ENCODE data around the gene ATG10.

ATG10 gene

DNA sequence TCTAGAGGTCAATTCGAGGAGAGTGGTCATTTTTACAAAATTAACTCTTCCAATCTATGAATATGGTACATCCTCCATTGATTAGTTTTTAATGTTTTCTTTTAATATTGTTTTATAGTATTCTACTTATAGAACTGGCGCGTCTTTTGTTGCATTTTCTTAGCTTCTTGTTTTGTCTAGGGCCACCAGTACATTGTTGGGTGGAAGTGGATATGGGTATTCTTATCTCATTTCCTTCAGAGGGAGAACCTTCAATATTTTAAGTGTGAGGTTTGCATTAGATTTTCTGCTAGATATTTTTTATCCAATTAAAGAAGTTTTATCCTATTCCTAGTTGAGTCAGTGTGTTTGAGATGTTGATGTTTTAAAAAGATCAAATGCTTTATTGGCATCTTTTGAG is 236.5 kb downstream of the ATG10 start:
- TF ChIP-seq, protein P1, sequence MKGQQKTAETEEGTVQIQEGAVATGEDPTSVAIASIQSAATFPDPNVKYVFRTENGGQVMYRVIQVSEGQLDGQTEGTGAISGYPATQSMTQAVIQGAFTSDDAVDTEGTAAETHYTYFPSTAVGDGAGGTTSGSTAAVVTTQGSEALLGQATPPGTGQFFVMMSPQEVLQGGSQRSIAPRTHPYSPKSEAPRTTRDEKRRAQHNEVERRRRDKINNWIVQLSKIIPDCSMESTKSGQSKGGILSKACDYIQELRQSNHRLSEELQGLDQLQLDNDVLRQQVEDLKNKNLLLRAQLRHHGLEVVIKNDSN (IDR thresholded peaks at IDR 0.05) = no peak
- TF ChIP-seq NFIC (IDR thresholded peaks at IDR 0.05) = no peak

DNA sequence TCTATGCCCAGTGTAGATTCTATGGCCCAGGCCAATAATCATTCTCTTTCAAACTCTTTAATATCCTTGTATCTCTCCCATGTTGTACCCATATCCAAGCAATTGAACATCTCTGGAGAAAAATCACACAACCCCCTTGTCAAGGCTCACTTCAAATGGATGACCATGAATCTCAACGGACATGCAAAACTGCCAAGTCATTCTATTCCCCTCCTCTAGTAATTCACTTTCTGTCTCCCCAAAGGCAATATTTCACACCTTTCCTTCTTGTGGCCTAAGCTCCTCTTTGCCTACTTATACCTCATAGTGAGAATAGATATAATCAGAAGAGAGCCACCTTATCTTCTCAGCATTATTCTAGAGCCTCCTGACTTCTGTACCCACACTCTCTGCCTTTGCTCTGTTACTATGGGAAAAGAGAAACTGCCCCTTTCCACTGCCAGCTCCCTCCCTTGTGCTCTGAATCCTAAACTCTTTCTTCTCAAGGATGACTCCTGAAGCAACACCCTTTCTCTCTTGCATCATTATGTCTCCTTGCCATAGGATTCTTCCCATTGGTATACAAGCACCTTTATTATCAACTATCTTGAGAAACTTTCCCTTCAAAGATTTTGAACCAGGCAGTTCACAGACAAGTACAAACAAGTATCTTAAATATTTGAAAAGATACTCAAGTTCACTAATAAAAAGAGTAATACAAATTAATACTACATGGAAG is 240.2 kb downstream of the ATG10 start:
- TF ChIP-seq, protein P2, sequence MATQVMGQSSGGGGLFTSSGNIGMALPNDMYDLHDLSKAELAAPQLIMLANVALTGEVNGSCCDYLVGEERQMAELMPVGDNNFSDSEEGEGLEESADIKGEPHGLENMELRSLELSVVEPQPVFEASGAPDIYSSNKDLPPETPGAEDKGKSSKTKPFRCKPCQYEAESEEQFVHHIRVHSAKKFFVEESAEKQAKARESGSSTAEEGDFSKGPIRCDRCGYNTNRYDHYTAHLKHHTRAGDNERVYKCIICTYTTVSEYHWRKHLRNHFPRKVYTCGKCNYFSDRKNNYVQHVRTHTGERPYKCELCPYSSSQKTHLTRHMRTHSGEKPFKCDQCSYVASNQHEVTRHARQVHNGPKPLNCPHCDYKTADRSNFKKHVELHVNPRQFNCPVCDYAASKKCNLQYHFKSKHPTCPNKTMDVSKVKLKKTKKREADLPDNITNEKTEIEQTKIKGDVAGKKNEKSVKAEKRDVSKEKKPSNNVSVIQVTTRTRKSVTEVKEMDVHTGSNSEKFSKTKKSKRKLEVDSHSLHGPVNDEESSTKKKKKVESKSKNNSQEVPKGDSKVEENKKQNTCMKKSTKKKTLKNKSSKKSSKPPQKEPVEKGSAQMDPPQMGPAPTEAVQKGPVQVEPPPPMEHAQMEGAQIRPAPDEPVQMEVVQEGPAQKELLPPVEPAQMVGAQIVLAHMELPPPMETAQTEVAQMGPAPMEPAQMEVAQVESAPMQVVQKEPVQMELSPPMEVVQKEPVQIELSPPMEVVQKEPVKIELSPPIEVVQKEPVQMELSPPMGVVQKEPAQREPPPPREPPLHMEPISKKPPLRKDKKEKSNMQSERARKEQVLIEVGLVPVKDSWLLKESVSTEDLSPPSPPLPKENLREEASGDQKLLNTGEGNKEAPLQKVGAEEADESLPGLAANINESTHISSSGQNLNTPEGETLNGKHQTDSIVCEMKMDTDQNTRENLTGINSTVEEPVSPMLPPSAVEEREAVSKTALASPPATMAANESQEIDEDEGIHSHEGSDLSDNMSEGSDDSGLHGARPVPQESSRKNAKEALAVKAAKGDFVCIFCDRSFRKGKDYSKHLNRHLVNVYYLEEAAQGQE (IDR thresholded peaks at IDR 0.05; ENCODE audit: low read depth) = no peak
- TF ChIP-seq, protein P3, sequence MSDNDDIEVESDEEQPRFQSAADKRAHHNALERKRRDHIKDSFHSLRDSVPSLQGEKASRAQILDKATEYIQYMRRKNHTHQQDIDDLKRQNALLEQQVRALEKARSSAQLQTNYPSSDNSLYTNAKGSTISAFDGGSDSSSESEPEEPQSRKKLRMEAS (IDR thresholded peaks at IDR 0.05) = no peak
- TF ChIP-seq TAF1 (IDR thresholded peaks at IDR 0.05; ENCODE audit: low read depth) (no peak), FOXM1 (IDR thresholded peaks at IDR 0.05; ENCODE audit: borderline replicate concordance, low read depth) (no peak), ZBTB7A (IDR thresholded peaks at IDR 0.05; ENCODE audit: low read depth) (no peak), EGR1 (IDR thresholded peaks at IDR 0.05) (no peak), EP300 (IDR thresholded peaks at IDR 0.05; ENCODE audit: borderline replicate concordance) (no peak), NFIC (IDR thresholded peaks at IDR 0.05) (no peak), TCF12 (IDR thresholded peaks at IDR 0.05; ENCODE audit: low read depth) (no peak)
- TF ChIP-seq, protein P1 (IDR thresholded peaks at IDR 0.05) = no peak

DNA sequence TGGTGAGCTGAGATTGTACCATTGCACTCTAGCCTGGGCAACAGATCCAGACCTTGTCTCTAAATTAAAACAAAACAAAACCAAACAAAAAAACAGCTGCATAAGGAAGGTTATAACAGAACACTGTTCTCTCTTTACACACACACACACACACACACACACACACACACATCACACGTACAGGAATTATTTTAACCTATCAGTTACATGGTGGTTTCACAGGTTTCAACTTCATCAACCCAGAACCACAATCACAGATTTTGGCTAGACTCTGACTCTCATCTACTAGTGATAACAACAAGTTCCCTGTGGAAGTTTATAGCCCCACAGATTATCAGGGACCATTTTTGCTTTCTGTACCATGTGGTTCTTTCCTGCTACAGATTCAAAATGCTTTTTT is 246.1 kb downstream of the ATG10 start:
- no peak for TF ChIP-seq YY1 (IDR thresholded peaks at IDR 0.05; ENCODE audit: low read depth)

DNA sequence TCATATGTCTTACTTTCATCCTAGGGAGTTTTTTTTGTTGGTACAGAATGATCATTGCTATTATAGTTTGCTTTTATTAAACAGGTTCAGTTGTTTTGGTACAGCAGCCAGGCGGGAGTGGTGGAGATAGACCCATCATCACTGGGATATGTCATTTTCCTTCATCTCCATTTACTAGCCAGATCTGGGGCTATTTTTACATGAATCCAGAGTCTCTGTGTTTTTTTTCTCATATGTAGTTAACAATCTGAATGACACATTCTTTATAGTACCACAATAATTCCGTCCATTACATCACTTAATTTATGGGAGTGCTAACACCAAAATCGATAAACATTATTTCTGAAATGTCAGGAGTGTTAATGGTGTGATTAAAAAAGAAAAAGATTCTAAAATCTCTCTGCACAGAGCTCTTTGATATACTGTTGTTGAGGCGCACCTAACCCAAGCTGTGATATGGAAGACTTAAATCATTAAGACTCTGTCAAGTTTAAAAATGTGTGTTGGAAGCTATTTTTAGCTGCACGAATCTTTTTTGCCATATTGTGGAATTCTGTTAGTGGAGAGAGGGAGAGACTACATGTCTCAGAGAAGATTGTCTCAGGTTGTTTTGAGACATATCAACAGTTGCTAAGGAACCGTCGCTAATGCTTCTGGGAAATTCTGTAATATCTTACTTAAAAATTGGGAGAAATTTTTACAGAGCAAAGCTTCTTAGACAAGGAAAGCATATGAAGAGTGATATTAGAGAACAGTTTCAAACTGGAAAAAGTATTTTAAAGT is 246.7 kb downstream of the ATG10 start:
- TF ChIP-seq EGR1 (IDR thresholded peaks at IDR 0.05) (no peak), TEAD4 (IDR thresholded peaks at IDR 0.05) (no peak), CREB1 (IDR thresholded peaks at IDR 0.05; ENCODE audit: low read depth) (no peak), NFIC (IDR thresholded peaks at IDR 0.05) (no peak), RAD21 (IDR thresholded peaks at IDR 0.05; ENCODE audit: low read depth) (no peak), TAF1 (IDR thresholded peaks at IDR 0.05; ENCODE audit: low read depth) (no peak), CEBPB (IDR thresholded peaks at IDR 0.05) (no peak)

DNA sequence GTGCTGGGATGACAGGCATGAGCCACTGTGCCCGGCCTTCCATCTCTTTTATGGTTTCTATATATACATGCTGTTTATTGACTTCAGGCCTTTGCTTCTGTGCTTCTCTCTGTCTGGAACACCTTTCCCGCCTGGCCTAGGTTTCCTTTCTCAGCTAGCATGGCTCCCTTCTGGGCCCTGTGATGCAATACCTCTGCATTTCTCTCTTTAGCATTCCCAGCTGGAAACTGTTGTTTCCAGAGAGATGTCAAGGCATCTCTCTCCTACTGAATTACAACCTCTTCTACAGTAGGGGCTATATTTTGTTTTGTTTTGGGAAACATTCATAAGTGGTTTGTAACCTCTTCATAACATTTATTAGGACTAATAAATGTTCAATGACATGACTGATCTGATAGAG is 249.2 kb downstream of the ATG10 start:
- TF ChIP-seq, protein P3 (IDR thresholded peaks at IDR 0.05) = no peak
- TF ChIP-seq EGR1 (IDR thresholded peaks at IDR 0.05) (no peak), CEBPB (IDR thresholded peaks at IDR 0.05) (no peak), RAD21 (IDR thresholded peaks at IDR 0.05; ENCODE audit: low read depth) (no peak), FOXM1 (IDR thresholded peaks at IDR 0.05; ENCODE audit: borderline replicate concordance, low read depth) (no peak), TCF12 (IDR thresholded peaks at IDR 0.05; ENCODE audit: low read depth) (no peak), CREB1 (IDR thresholded peaks at IDR 0.05; ENCODE audit: low read depth) (no peak), EP300 (IDR thresholded peaks at IDR 0.05; ENCODE audit: borderline replicate concordance) (no peak)
- TF ChIP-seq, protein P2 (IDR thresholded peaks at IDR 0.05; ENCODE audit: low read depth) = no peak

DNA sequence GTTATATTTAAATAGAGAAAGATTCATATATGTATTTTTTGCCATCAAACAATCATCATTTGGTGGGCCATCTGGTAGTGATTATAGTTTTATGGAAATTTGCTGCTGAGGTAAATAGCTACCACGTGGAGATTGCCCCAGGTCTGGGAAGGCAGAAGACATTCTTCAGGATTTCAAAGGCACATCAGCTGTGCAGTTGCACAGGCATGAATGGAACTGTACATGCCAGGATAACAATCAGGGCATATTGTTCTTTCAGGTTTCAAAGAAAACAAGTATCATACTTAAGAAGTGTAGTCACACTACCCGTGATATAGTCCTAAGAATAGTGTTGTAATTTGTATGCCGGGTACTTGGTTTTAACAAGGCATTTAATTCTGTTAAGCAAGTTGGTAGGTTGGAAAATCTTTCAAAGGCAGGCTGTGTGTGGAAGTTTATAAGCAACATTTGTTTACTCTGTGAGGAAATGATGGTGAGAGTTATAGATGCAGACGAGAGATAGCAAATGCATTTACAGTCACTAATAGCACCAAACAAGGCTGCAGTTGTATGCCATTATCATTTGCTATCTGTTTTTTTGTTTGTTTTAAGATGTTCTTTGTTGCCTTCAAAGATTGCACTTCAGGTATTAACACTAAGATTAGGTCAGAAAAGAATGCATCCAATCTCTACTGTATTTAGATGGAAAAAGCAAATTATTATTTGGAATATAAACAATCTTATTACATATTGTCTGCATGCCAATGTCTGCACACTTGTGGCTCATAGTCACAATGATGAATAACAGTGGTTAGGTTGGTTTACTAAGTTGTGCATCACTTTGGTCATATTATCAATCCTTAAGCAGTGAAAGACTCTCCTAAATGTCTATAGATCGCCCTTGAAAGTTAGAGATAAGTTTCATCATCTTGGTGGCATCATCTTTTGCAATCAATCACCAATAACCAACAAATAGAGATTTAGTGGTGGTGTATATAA is 251.1 kb downstream of the ATG10 start:
- TF ChIP-seq TEAD4 (IDR thresholded peaks at IDR 0.05) = no peak
- TF ChIP-seq TAF1 (IDR thresholded peaks at IDR 0.05; ENCODE audit: low read depth) = no peak
- TF ChIP-seq EGR1 (IDR thresholded peaks at IDR 0.05) = no peak
- TF ChIP-seq FOXM1 (IDR thresholded peaks at IDR 0.05; ENCODE audit: borderline replicate concordance, low read depth) = no peak
